Ovary (tissue), 9 donors: Measurements from ENCODE around the gene SHMT2. TPM values are rescaled to one million over a fixed set of nuclear protein-coding genes. Genes with fewer than 3 reads are reported as not detected.

Experiments used
- DNase-seq, 5 donors: peaks; one replicate each; pipeline ENCODE4 v3.0.0-alpha.2; 2019 to 2020
- H3K27ac ChIP-seq, 2 donors: fragments of 200-600 bp; one replicate each; pipeline versions ENCODE4 v1.5.1 to v1.8.0; 2019 to 2022
- H3K27me3 ChIP-seq: fragments of 200-600 bp; one replicate; pipeline ENCODE4 v1.8.0; 2022
- H3K36me3 ChIP-seq: fragments of 200-600 bp; sonication (generic); one replicate; pipeline ENCODE4 v1.5.1; 2019
- H3K4me1 ChIP-seq: one replicate; pipeline ENCODE4 v1.8.1; 2013; ENCODE audit warnings: mild to moderate bottlenecking, moderate library complexity; ENCODE audit not compliant: insufficient read depth
- H3K4me3 ChIP-seq: fragments of 200-600 bp; sonication (generic); one replicate; pipeline ENCODE4 v1.5.1; 2017
- H3K9me3 ChIP-seq, 2 donors: fragments of 200-600 bp in 1 of 2; sonication (generic) in 1 of 2; one replicate each; pipeline versions ENCODE4 v1.5.1 to v1.8.1; 2013 to 2019; ENCODE audit warnings: mild to moderate bottlenecking in 1 of 2, moderate library complexity in 1 of 2
- EP300 ChIP-seq: sonication (generic); formaldehyde crosslinking; IDR thresholded peaks from one replicate; pipeline ENCODE4 v1.6.1; 2017; ENCODE audit warnings: antibody characterized with exemption
- POLR2A ChIP-seq: fragments of 450-650 bp; IDR thresholded peaks from one replicate; pipeline ENCODE4 v1.6.1; 2017; ENCODE audit warnings: antibody characterized with exemption, mild to moderate bottlenecking, moderate library complexity
- whole genome bisulfite sequencing, 3 donors: extraction: QIAGEN DNeasy Blood & Tissue Kit in 1 of 3; methylation state at CpG; one replicate each; pipeline versions ENCODE4 v1.1.5 to v1.1.7; 2013 to 2017; 5-methylcytosine and 5-hydroxymethylcytosine counted together
- intact Hi-C, 4 donors: fragments of 100-400 bp; cut with DNase I; formaldehyde crosslinking; loops; one replicate each; pipeline versions ENCODE4 v1.11.0 to v1.15.1; 2022 to 2023
- polyA plus RNA-seq, 2 donors: library from polyadenylated mRNA; stranded (reverse); fragments of 200-250 nt in 1 of 2; fragments of 350-450 nt in 1 of 2; fragmentation: Illumina TruSeq in 1 of 2; extraction: RNeasy Lipid Tissue Mini Kit (QIAGEN cat#74804) in 1 of 2; gene quantifications; one replicate each; pipeline ENCODE4 v1.2.3, GENCODE V29; 2013 to 2014
- total RNA-seq, 7 donors: library from RNA; depleted of rRNA in 2 of 7; stranded (reverse); fragments of >200 nt in 2 of 7; fragmentation: NEBNext Ultra II Directional in 3 of 7; extraction: Animal tissue kit (Norgen Biotek cat#: 25700) in 3 of 7; gene quantifications; one replicate each; pipeline versions ENCODE4 v1.1.0 to v1.2.4, GENCODE V29; 2016 to 2023
- TF ChIP-seq, protein P1 (sequence below), 3 donors: fragments of 450-650 bp in 2 of 3; fragments of 200-600 bp in 1 of 3; IDR thresholded peaks; one replicate each; pipeline versions ENCODE4 v1.5.1 to v1.8.0; 2016 to 2022; ENCODE audit warnings: antibody characterized with exemption in 3 of 3, mild to moderate bottlenecking in 1 of 3
- donor health status: DM: no; HTN: no; CAD: no; lungs with moderate emphysema.
- donor health status: DM: no; HTN: no; CAD: no.
- donor health status: Bipolar disorder and iron deficiency.
- donor health status: DM: yes; HTN: yes; CAD: no.
- donor health status: DM: no; HTN: no; CAD: no.
- donor health status: DM: yes; HTN: yes; CAD: no.

SHMT2 gene
- total and polyA plus RNA-seq, 9 donors, result 23.0 to 185 (median 42.0) TPM

DNA sequence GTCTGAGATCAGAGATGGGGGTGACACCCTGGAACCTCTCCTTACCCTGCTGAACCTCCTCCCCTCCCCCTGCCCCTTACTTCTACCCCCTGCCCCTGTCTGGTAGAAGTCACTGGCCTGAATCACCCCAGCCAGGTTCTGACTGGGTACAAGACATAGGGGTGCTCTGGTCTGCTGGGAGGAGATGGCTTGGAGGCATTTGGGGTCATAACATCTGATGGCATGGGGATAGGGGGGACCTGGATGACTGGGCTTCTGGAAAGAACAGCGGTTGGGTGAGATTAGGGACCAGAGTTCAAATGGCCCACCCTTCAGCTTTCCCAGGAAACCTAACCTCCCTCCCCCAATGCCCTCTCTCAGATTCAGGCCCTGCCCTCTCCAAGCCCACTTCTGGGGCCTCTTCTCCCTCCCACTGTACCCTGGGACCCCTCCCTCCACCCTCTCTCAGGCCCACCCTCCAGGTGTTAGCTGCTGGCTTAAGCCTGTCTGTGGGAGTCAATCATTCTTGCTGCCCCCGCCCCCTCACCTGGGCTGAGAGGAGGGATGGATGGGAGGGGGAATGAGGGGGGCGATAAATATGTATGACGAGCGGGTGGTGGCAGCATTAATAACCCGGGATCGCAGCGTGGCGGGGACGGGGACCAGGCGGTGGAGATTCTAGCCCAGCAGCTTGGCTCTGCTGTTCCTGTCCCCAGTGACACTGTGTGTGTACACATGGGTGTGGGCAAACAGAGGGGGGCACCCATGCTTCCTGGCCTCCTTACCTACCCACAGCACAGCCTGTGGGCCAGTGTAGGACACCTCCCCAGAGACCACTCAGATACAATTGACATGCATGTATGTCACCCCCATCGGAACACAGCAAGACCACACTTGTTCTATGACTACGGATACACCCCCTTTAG is 7.0 kb upstream of the SHMT2 start:
- no peak for TF ChIP-seq POLR2A
- Histone ChIP-seq H3K27ac (no peak overlapping the region), H3K4me1 (peaks cover 2% of the 10 kb centered on the region), H3K36me3 (no peaks in the 10 kb centered on the region), H3K4me3 (no peak overlapping the region), H3K9me3 (no peaks in the 10 kb centered on the region), H3K27me3 (peaks cover 13% of the 10 kb centered on the region)
- intact Hi-C loops, result no loop called here
- DNase-seq, result no peak
- WGBS, 3 donors, result 76 to 82% (median 79%) methylated on average over 13 of the region's 13 CpGs

DNA sequence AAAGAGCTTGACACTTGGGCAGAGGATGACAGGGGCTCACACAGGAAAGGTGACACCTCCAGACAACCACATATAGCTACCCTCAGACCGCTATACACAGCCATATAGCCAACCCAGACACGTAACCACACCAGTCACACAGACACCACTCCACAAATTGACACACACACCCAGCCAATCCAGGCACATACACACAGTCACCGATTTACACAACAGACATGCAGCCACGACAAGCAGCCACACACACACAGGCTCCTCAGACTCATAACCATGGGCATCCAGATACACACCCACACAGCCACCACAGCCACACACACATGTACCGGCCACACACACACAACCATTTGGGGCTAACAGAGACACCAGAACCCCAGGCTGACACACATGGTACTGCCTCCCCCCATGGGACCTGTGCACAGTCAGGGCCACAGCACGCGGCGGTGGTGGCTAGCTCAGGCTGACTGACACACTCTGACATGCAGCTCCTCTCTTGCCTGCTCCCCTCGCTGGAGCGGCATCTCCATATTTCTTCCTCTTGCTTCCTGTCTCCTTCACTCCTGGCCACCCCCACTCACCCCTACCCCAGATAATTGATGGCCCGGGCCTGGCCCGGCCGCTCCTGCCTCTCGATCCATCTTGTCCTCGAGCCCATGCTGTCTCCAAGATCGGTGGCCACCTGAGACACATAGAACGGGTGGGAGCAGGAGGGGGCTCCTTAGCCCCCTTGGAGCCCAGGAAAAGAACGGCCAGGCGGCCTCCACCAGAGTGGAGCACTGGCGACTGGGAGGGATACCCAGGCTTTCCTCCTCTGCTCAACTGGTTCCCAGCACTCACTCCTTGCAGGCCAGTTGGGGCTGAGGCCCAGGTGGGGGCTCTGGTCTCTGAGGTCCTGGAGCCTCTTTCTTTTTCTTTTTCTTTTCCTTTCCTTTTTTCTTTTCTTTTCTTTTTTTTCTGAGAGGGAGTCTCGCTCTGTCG is 6.0 kb upstream of the SHMT2 start:
- intact Hi-C loops, result no loop called here
- H3K4me1 ChIP-seq, result no peaks in the 10 kb centered on the region
- peaks cover 7% of the 10 kb centered on the region for H3K27me3 ChIP-seq
- no peaks in the 10 kb centered on the region for H3K36me3 ChIP-seq
- H3K9me3 ChIP-seq, result no peaks in the 10 kb centered on the region
- DNase-seq, result no peak
- TF ChIP-seq, protein P1, sequence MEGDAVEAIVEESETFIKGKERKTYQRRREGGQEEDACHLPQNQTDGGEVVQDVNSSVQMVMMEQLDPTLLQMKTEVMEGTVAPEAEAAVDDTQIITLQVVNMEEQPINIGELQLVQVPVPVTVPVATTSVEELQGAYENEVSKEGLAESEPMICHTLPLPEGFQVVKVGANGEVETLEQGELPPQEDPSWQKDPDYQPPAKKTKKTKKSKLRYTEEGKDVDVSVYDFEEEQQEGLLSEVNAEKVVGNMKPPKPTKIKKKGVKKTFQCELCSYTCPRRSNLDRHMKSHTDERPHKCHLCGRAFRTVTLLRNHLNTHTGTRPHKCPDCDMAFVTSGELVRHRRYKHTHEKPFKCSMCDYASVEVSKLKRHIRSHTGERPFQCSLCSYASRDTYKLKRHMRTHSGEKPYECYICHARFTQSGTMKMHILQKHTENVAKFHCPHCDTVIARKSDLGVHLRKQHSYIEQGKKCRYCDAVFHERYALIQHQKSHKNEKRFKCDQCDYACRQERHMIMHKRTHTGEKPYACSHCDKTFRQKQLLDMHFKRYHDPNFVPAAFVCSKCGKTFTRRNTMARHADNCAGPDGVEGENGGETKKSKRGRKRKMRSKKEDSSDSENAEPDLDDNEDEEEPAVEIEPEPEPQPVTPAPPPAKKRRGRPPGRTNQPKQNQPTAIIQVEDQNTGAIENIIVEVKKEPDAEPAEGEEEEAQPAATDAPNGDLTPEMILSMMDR (IDR thresholded peaks at IDR 0.05), result no peak
- TF ChIP-seq EP300 (no peak), POLR2A (no peak)
- WGBS, 3 donors, result 73 to 78% (median 76%) methylated on average over 22 of the region's 22 CpGs
- H3K27ac ChIP-seq, result no peak overlapping the region
- no peak overlapping the region for H3K4me3 ChIP-seq

DNA sequence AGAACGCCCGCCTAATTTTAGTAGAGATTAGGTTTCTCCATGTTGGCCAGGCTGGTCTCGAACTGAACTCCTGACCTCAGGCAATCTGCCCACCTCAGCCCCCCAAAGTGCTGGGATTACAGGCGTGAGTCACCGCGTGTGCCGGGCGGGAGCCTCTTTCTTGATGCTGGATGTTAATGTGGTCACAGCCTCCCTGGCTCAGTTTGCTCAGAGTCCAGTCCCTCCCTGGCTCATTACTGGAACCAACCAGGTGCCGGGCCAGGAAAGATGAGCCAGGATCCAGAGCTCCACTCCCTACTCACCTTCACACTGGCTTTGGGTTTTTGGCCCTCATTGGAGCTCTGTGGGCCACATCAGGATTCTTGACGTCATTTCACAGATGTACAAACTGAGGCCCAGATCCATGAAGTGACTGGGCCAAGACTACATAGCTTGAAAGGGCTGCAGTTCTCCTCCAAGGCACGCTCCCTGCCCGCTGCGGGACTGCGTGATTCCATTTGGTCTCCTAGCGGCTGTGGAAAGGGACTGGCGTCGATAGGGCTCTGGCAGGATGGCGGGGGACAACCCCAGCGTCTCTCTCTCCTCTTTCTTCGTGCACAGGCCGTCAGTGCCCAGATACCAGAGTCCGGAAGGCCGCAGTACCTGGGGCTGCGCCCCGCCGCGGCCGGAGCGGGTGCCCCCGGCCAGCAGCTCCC is 5.1 kb upstream of the SHMT2 start:
- Histone ChIP-seq H3K36me3 (no peaks in the 10 kb centered on the region), H3K4me1 (no peaks in the 10 kb centered on the region), H3K27me3 (peaks cover 7% of the 10 kb centered on the region), H3K27ac (no peak overlapping the region), H3K9me3 (no peaks in the 10 kb centered on the region), H3K4me3 (no peak overlapping the region)
- no peak for DNase-seq
- intact Hi-C loops, result no loop called here
- WGBS, 3 donors, result 60 to 71% (median 68%) methylated on average over 29 to 30 of the region's 30 CpGs
- TF ChIP-seq, protein P1 (IDR thresholded peaks at IDR 0.05), result no peak
- no peak for TF ChIP-seq POLR2A
- no peak for TF ChIP-seq EP300

DNA sequence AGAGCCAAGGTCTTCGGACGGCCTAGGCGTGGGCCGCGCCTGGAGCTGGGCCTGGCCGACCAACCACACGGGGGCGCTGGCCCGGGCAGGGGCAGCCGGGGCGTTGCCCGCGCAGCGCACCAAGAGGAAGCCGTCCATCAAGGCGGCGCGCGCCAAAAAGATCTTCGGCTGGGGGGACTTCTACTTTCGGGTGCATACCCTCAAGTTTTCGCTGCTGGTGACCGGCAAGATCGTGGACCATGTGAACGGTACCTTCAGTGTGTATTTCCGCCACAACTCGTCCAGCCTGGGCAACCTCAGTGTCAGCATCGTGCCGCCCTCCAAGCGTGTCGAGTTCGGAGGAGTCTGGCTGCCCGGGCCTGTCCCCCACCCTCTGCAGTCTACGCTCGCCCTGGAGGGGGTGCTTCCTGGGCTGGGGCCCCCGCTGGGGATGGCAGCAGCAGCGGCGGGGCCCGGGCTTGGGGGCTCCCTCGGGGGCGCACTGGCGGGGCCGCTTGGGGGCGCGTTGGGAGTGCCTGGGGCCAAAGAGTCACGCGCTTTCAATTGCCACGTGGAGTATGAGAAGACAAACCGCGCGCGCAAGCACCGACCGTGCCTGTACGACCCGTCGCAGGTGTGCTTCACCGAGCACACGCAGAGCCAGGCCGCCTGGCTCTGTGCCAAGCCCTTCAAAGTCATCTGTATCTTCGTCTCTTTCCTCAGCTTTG is 4.4 kb upstream of the SHMT2 start:
- TF ChIP-seq POLR2A, result no peak
- TF ChIP-seq, protein P1 (IDR thresholded peaks at IDR 0.05), result no peak
- TF ChIP-seq EP300, result no peak
- Histone ChIP-seq H3K9me3 (no peaks in the 10 kb centered on the region), H3K27me3 (peaks cover 7% of the 10 kb centered on the region), H3K36me3 (no peaks in the 10 kb centered on the region), H3K27ac (no peak overlapping the region), H3K4me3 (no peak overlapping the region), H3K4me1 (peaks cover 1% of the 10 kb centered on the region)
- WGBS, 3 donors, result 10 to 34% (median 14%) methylated on average over 44 to 61 of the region's 61 CpGs
- peak in 1 of 5 donors; percentile 29 for DNase-seq
- intact Hi-C loops, result no loop called here
